Motor neuron (in vitro differentiated cells): ENCODE results near the gene HES5. TPM values are rescaled to one million over a fixed set of nuclear protein-coding genes. Genes with fewer than 3 reads are reported as not detected.
A peak's percentile ranks its signal among the peaks of the same experiment; 100 is the strongest.
"Not testable (repeated sequence)": the region's sequence is repeated elsewhere in the genome, so short reads cannot be mapped to it uniquely, and the experiment has no call there.

ENCODE experiments used
- ATAC-seq, 8 experiments: fragments of 200-7000 bp; cut with Tn5 transposase; replicated peaks in 6 of 8; 2 replicates each; pipeline ENCODE4 v1.8.0; 2021; ENCODE audit warnings: mild to moderate bottlenecking in 8 of 8, moderate library complexity in 8 of 8
- H3K27ac ChIP-seq, 2 donors: fragments of 250-450 bp; sonication (Bioruptor Pico); 2 replicates each; pipeline ENCODE4 v1.9.0; 2021; ENCODE audit warnings: antibody characterized with exemption in 2 of 2, mild to moderate bottlenecking in 2 of 2, moderate library complexity in 1 of 2
- H3K4me1 ChIP-seq, 2 donors: fragments of 250-450 bp; sonication (Bioruptor Pico); replicated peaks in 1 of 2; 2 replicates each; pipeline ENCODE4 v1.6.1; 2021; ENCODE audit warnings: antibody characterized with exemption in 2 of 2, mild to moderate bottlenecking in 2 of 2, moderate library complexity in 1 of 2
- H3K4me3 ChIP-seq, 5 donors: fragments of 250-450 bp; sonication (Bioruptor Pico); 2 replicates each; pipeline ENCODE4 v1.9.0; 2021; ENCODE audit warnings: antibody characterized with exemption in 5 of 5, mild to moderate bottlenecking in 5 of 5, moderate library complexity in 4 of 5
- WGBS, 10 experiments: fragments of 450-650 bp; shearing (Covaris generic); methylation state at CpG; one replicate each; pipeline ENCODE4 v1.0.0; 2022; 5-methylcytosine and 5-hydroxymethylcytosine counted together
- in situ Hi-C, 9 experiments: fragments of 400-800 bp; cut with MboI; loops; one replicate each; pipeline ENCODE4 v1.15.0; 2021; ENCODE audit warnings: low sequenced_read_pairs in 9 of 9, low pct_unique_long_range_greater_than_20kb in 2 of 9; ENCODE audit not compliant: unreplicated experiment in 9 of 9
- total RNA-seq, 8 experiments: library from RNA; unstranded; fragments of 300-600 nt; gene quantifications; 2 replicates each; pipeline versions ENCODE4 v1.2.3 to v1.2.4, GENCODE V29; 2022

Gene HES5
- total RNA-seq, 8 experiments from 2014 or later = 0.71 to 238 (median 36.3) TPM; not detected in 2

DNA sequence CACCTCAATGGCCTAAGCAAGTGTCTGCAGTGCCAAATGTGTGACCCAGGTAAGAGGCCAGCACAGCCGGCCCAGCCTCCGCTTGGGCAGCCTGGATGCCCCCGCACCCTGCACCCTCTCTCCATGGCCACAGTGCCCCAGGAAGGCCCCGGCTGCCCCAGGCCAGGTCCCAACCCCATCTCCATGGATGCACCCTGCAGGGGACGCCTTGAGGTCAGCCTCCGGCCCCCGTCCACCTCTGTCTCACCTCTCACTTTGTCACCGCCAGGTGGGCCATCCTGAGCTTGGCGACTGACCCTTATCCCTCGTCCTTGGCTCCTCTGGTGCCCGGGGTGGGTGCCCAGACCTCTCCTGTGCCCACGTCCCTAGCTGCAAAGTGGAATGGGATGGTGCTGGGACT is 28.4 kb upstream of the HES5 start:
- Histone ChIP-seq H3K27ac (no peak overlapping the region), H3K4me1 (peaks cover 33% of the 10 kb centered on the region in 2 donors), H3K4me3 (no peak overlapping the region)
- ATAC-seq = no peak
- WGBS, 10 experiments = 60 to 100% (median 80%) methylated on average over 1 to 8 of the region's 12 CpGs; no CpG with 5 or more reads in 5 of the 10 experiments
- in situ Hi-C loops = loop anchor here in 1 of 9 experiments (25.0 kb wide), 1 partner anchor 879 kb away; no protein-coding TSS in a partner anchor

DNA sequence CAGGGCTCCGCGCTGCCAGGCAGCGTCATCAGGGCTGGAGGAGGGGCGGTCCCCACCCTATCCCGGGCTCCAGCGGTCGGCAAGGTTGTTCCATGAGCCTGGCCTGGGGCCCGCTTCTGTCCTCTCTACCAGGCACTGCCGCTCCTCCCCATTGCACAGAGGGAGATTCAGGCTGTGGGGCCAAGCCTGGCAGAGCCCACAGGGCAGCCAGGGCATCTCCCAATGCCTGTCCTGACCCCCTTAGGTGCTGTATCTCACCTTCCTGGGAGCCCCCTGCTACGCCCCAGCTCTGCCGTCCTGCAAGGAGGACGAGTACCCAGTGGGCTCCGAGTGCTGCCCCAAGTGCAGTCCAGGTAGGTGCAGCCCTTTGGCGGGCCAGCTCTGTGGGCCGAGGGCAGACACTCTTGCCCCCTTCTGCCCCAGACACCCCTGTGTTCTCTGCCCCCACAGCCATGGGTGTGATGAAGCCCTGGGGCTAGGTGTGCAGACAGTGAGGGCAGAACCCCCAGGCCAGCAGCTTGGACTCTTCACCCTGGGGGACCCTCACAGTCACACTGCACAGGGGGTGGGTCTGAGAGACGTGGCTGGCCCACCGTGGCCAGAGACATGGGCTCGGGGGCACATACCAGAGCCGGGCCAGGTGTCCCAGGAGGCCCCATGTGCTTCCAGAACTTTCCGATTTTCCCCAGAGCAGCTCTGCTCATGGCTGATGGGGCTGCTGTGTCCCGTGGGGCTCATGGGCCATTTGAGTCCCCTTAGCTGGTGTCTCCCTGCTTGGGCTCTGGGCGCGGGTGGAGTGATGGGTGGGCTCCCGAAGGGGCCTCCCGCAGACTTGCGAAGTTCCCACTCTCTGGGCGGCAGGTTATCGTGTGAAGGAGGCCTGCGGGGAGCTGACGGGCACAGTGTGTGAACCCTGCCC is 27.7 kb upstream of the HES5 start:
- peak in 2 of 8 experiments; percentile 2 to 3 for ATAC-seq
- H3K4me1 ChIP-seq = peaks cover 29% of the 10 kb centered on the region in 2 donors
- WGBS, 10 experiments = 83 to 87% methylated on average over 1 to 10 of the region's 30 CpGs; no CpG with 5 or more reads in 8 of the 10 experiments
- in situ Hi-C loops = loop anchor here in 1 of 9 experiments (25.0 kb wide), 1 partner anchor 880 kb away; no protein-coding TSS in a partner anchor
- H3K4me3 ChIP-seq = no peak overlapping the region
- H3K27ac ChIP-seq = no peak overlapping the region

DNA sequence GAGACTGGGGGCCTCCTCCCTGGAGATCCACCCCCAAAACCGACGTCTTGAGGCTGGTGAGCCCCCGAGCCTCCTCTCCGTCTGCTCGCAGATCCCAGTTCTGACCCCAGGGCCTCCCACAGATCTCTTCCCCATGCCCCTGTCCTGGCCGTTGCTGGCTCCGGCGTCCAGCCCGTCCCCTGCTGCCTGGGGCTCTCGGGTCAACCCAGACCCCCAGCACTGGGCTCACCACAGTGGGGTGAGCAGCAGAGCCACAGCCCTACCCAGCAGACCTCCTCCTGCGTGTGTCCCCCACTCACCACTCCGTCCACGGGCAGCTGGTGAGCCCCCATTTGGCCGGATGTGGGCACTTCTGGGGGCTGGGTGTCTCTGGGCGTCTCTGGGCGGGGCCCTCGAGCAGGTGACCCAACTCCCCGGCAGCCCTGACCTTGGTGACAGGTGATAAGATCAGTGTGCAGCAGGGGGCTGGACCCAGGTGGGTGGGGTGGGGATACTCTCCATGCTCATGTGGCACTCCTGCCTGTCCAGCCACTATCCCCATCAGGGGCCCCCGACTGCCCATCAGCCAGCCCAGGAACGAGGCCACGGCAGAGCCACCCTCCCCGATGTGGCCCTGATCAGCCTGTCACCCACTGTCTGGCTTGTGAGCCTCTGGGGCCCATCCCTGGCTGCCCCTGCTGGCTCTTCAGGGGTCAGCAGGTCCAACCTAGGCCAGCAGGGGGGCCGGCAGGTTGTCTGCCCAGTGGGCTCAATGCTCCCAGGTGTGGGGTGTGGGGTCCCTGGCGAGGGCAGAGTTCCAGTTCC is 26.8 kb upstream of the HES5 start:
- in situ Hi-C loops = loop anchor here in 1 of 9 experiments (25.0 kb wide), 1 partner anchor 880 kb away; no protein-coding TSS in a partner anchor
- ATAC-seq = peak in 6 of 8 experiments; percentile 1 to 48 (median 16)

DNA sequence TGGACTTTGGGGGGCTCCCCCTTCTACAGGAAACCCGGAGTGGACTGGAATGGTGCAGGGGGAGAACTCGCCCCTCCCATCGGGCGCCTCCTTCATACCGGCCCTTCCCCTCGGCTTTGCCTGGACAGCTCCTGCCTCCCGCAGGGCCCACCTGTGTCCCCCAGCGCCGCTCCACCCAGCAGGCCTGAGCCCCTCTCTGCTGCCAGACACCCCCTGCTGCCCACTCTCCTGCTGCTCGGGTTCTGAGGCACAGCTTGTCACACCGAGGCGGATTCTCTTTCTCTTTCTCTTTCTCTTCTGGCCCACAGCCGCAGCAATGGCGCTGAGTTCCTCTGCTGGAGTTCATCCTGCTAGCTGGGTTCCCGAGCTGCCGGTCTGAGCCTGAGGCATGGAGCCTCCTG is 26.2 kb upstream of the HES5 start, which contains the start of gene TNFRSF14:
TNFRSF14 (plus strand) TSS at position 95 of the 401 bp plus-strand sequence; CDS start at position 389, 294 bp downstream.
- WGBS, 10 experiments = 0 to 80% (median 57%) methylated on average over 2 to 8 of the region's 16 CpGs; no CpG with 5 or more reads in 6 of the 10 experiments
- H3K27ac ChIP-seq = peak within 1 kb of the TSS in 1 of 2 donors; percentile 3
- peaks cover 29 to 30% of the 10 kb centered on the region in 2 donors for H3K4me1 ChIP-seq
- peak; percentile 6 to 72 (median 16) for ATAC-seq
- no peak within 1 kb of the TSS for H3K4me3 ChIP-seq
- in situ Hi-C loops = loop anchor here in 1 of 9 experiments (25.0 kb wide), 1 partner anchor 881 kb away; no protein-coding TSS in a partner anchor

More for the DNA sequence above, 26.8 kb upstream of the HES5 start:
- Histone ChIP-seq H3K27ac (no peak overlapping the region), H3K4me3 (no peak overlapping the region), H3K4me1 (peaks cover 29 to 30% of the 10 kb centered on the region in 2 donors)
- WGBS, 10 experiments = 40 to 100% (median 60%) methylated on average over 1 to 10 of the region's 24 CpGs; no CpG with 5 or more reads in 6 of the 10 experiments

DNA sequence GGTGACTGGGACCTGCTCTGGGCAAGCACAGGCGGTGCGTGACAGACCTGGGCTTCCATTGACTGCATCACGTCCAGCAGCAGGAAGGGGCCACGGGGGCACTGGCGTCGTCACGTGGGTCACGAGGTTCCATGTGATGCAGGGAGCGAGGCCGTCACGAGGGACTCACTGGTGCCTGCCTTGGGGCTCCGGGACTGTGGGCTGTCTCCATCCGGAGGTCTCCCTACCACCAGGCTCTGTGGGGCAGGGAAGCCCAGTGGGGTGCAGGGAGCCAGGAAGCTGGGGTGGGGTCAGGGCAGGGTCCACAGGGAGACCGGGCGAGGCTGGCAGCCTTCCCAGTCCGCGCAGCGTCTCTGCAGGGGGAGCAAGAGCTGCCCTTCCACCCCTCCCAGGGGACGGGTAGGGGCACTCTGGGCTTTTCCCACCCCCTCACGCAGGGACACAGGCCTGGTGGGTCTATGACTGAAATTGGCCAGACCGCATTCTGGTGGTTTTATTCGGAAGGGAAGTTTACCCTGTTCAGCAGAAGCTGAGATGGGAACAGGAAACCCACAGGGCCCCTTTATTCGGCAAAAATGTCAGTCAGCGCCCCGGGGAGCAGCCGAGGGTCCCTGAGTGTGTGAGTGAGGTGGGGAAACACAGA is 25.7 kb upstream of the HES5 start:
- in situ Hi-C loops = loop anchor here in 1 of 9 experiments (25.0 kb wide), 1 partner anchor 882 kb away; no protein-coding TSS in a partner anchor
- ATAC-seq = peak in 7 of 8 experiments; percentile 11 to 43 (median 20)
- 12 to 67% (median 20%) methylated on average over 1 to 9 of the region's 26 CpGs; no CpG with 5 or more reads in 7 of the 10 experiments for WGBS, 10 experiments
- Histone ChIP-seq H3K4me1 (peaks cover 29 to 30% of the 10 kb centered on the region in 2 donors), H3K27ac (peak overlapping the region in 1 of 2 donors; percentile 3), H3K4me3 (no peak overlapping the region)

DNA sequence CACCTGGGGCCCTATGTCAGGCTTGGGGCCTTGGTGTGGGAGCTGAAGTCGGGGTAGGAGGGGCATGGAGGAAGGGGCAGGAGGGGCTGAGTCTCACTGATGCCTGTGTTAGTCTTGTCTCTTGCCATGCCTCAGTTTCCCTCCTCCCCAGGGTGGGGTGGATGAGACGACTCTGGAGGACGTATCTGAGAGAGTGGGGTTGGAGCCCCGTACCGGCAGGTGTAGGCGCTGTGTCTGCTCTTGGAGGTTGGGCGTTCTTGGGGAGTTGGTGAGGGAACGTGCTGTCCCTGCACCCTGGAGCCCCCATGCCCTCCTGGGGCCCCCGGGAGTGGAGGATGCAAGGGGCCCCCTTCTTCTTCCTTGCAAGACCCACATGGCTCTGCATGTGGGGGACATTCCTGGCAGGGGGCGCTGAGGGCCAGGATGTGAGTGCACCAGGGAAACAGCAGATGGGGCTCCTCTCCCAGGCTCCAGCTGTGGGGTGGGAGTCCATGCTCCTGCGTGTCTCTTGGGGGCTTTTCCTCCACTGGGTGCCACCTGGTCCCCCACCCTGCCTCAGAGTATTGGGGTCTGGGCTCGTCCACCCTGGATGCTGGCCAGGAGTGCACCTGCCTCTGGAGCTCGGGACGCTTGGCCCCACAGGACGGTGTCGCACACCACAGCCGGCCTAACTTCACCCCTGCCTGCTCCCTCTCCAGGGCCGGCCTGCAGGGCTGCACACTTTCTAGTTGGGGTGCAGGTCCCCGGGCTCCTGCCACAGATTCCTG is 24.7 kb upstream of the HES5 start:
- H3K4me1 ChIP-seq = peaks cover 34 to 37% of the 10 kb centered on the region in 2 donors
- no peak overlapping the region for H3K27ac ChIP-seq
- H3K4me3 ChIP-seq = no peak overlapping the region
- peak in 5 of 8 experiments; percentile 4 to 23 (median 11) for ATAC-seq
- WGBS, 10 experiments = 0 to 90% (median 80%) methylated on average over 1 to 9 of the region's 19 CpGs; no CpG with 5 or more reads in 4 of the 10 experiments
- in situ Hi-C loops = loop anchor here in 1 of 9 experiments (25.0 kb wide), 1 partner anchor 882 kb away; no protein-coding TSS in a partner anchor

DNA sequence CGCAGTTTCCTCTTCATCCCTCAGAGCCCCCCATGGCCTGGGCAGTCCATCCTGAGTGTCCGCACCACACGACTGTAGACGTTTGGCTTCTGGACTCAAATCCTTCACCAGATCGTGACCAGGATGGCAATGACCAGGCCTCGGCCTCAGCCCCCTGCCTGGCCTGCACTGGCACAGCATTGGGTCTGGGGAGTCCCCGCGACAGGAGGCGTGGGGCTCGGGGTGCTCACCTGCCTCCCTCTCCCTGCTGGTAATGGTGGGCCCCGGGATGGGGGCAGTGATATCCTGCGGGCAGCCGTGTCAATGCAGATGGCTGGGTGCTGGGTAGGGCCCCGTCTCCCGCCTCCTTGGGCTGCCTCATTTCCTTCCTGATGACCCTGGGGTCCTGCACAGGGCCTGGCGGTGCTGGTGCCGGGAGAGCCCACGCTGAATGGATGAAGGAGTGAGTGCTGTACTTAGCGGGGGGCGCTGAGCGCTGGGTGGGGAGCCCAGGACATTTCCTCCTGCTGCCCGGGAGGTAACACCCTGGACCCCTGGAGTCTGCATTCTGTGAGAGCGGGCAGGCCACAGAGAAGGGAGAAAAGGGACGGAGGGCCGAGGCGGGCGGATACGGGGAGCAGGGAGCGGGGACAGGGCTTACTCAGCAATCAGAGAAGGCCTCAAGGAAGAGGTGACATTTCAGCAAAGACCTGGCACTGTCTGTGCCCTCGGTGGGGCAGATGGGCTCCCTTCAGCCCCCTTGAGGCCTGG is 24.0 kb upstream of the HES5 start:
- 40 to 100% (median 92%) methylated on average over 1 to 9 of the region's 30 CpGs; no CpG with 5 or more reads in 6 of the 10 experiments for WGBS, 10 experiments
- no peak for ATAC-seq
- in situ Hi-C loops = loop anchor here in 1 of 9 experiments (25.0 kb wide), 1 partner anchor 883 kb away; no protein-coding TSS in a partner anchor
- no peak overlapping the region for H3K27ac ChIP-seq
- H3K4me1 ChIP-seq = peaks cover 42 to 44% of the 10 kb centered on the region in 2 donors
- H3K4me3 ChIP-seq = no peak overlapping the region

DNA sequence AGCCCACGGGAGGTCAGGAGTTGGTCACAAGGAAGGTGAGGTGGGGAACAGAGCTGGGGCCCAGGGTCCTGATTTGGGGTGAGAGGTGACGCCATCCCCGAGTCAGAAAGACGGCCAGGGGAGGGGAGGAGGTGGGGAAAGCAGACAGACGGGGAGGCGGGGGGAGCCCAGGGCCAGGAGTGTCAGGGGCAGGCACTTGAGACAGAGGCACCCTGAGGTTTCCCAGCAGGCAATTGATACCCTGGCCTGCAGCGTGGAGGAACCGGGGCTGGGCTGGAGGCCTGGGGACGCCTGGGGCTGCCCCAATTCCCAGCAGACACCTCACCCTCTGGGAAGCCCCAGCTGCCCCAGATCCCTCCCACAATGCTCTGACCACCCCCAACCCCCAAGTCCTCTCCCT is 23.0 kb upstream of the HES5 start:
- in situ Hi-C loops = loop anchor here in 1 of 9 experiments (25.0 kb wide), 1 partner anchor 884 kb away; no protein-coding TSS in a partner anchor
- H3K4me1 ChIP-seq = peaks cover 51 to 54% of the 10 kb centered on the region in 2 donors
- not testable (repeated sequence) for H3K27ac ChIP-seq, ATAC-seq, H3K4me3 ChIP-seq
- no CpG with 5 or more reads among the region's 9 CpGs for WGBS, 10 experiments

DNA sequence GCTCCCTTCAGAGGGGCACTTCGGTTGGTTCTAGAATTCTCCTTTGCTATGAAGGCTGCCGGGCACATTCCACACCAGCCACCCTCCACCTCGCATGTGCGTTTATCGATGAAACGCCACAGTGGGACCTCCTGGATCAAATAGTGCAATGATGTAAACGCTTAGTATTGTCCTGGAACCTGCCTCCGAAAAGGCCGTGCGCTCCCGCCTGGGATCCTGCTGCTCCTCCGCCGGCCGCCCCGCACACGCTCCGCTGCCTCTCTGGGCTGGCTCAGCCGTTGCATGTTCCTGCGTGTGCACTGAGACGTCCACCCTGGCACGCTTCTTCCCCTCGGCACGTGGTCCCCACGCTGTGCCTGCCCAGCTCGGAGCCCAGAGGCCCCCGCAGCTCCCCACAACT is 22.1 kb upstream of the HES5 start:
- 85 to 86% methylated on average over 10 to 17 of the region's 26 CpGs; no CpG with 5 or more reads in 8 of the 10 experiments for WGBS, 10 experiments
- ATAC-seq = no peak
- in situ Hi-C loops = loop anchor here in 1 of 9 experiments (25.0 kb wide), 1 partner anchor 885 kb away; no protein-coding TSS in a partner anchor
- Histone ChIP-seq H3K4me1 (peaks cover 59 to 63% of the 10 kb centered on the region in 2 donors), H3K27ac (no peak overlapping the region), H3K4me3 (no peak overlapping the region)

DNA sequence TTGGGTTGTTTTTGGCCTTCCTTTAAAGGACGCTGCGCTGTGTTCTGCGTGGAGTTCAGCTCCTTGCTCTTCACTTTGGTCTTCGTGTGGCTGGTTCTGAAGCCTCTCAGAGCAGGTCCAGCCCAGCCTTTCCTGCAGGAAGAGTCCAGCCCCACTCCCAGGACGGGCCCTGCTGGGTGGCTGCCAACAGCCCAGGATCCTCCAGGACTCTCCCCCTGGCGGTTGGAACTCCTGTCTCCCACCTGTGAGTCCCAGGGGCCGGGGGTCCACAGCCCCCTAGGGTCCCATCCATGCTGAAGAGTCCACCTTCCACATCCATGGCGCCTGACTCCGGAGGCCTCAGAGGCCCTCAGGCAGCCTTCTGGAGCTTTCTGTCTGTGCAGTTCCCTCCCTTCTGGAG is 21.5 kb upstream of the HES5 start:
- in situ Hi-C loops = loop anchor here in 1 of 9 experiments (25.0 kb wide), 1 partner anchor 886 kb away; no protein-coding TSS in a partner anchor
- H3K4me3 ChIP-seq, ATAC-seq, H3K27ac ChIP-seq: not testable (repeated sequence)
- 82 to 100% (median 100%) methylated on average over 1 to 5 of the region's 9 CpGs; no CpG with 5 or more reads in 7 of the 10 experiments for WGBS, 10 experiments
- H3K4me1 ChIP-seq = peaks cover 59 to 67% of the 10 kb centered on the region in 2 donors
